HG02588 (cell line): Measurements from ENCODE around the gene METTL27.
"Not testable (repeated sequence)": the region's sequence is repeated elsewhere in the genome, so short reads cannot be mapped to it uniquely, and the experiment has no call there.

ENCODE experiments used
- ATAC-seq: cut with Tn5 transposase; IDR thresholded peaks from one replicate; pipeline ENCODE4 v1.9.1; 2021; ENCODE audit warnings: mild to moderate bottlenecking, moderate library complexity; ENCODE audit not compliant: unreplicated experiment

The METTL27 gene

GRCh38 chr7:73839743-73840714 is 2.3 kb downstream of the METTL27 start:
- no peak for ATAC-seq

GRCh38 chr7:73839290-73839689 is 3.0 kb downstream of the METTL27 start:
- ATAC-seq, result no peak

- no peak for ATAC-seq
Observed at GRCh38 chr7:73838642-73839041, 3.7 kb downstream of the METTL27 start.

GRCh38 chr7:73837167-73837566 is 5.1 kb downstream of the METTL27 start:
- not testable (repeated sequence) for ATAC-seq

- no peak for ATAC-seq
Observed at GRCh38 chr7:73834626-73835191, 7.6 kb downstream of the METTL27 start.

GRCh38 chr7:73833251-73833919 is 8.9 kb downstream of the METTL27 start:
- ATAC-seq, result no peak

- ATAC-seq, result no peak
Observed at GRCh38 chr7:73832806-73833205, 9.5 kb downstream of the METTL27 start.

- no peak for ATAC-seq
Observed at GRCh38 chr7:73831834-73832651, 10.3 kb downstream of the METTL27 start.

- ATAC-seq, result no peak
Observed at GRCh38 chr7:73831584-73831833, 10.8 kb downstream of the METTL27 start.

- ATAC-seq, result no peak
Observed at GRCh38 chr7:73830681-73831583, 11.4 kb downstream of the METTL27 start, which contains the start of gene CLDN4. Gene CLDN4 (plus strand): TSS chr7:73830996. CDS start chr7:73831202, 206 bp downstream.

GRCh38 chr7:73829921-73830680 is 12.2 kb downstream of the METTL27 start:
- ATAC-seq, result no peak

- ATAC-seq, result no peak
Observed at GRCh38 chr7:73829505-73829904, 12.8 kb downstream of the METTL27 start.

GRCh38 chr7:73828972-73829371 is 13.3 kb downstream of the METTL27 start:
- ATAC-seq, result no peak

GRCh38 chr7:73828107-73828803 is 14.1 kb downstream of the METTL27 start:
- no peak for ATAC-seq

GRCh38 chr7:73827567-73828106 is 14.7 kb downstream of the METTL27 start:
- ATAC-seq, result no peak

GRCh38 chr7:73824986-73825385 is 17.3 kb downstream of the METTL27 start:
- no peak for ATAC-seq

GRCh38 chr7:73823873-73824592 is 18.3 kb downstream of the METTL27 start:
- ATAC-seq, result no peak

GRCh38 chr7:73823257-73823656 is 19.1 kb downstream of the METTL27 start:
- no peak for ATAC-seq
